ENCODE data around the gene CYLD. TPM values are rescaled to one million over a fixed set of nuclear protein-coding genes. Genes with fewer than 3 reads are reported as not detected.

The CYLD gene
- total RNA-seq, 1 donor from 2014 or later: 122 TPM

DNA sequence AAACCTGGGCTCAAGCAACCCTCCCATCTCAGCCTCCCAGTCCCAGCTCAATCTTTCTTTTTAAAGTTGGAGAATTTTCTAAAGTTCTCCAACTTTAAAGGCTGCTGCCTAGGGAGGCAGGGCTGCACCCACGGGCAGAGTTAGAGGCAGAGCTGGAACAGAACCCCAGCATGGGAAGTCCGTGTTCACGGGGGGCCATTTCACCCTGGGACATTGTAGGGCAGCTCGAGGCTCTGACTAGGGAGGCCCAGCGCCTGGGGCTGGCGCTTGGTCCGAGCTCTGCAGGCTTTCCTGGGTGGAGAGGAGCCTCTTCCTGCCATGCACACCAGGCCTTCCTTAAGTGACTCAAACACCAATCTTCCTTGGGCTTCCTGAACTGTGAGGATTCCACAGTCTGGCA lies 70.2 kb downstream of the CYLD start:
- ATAC-seq (ENCODE audit: low read depth) (no peak), DNase-seq (no peak)
- no peaks in the 10 kb centered on the region for H3K9me3 Mint-ChIP-seq
- CTCF ChIA-PET: no interaction called here
- peaks cover 7% of the 10 kb centered on the region for H3K4me1 Mint-ChIP-seq
- intact Hi-C loops (cut with micrococcal nuclease): no loop called here
- no peak overlapping the region for H3K27ac Mint-ChIP-seq
- no peak overlapping the region for H3K4me3 Mint-ChIP-seq
- POLR2A ChIA-PET: no interaction called here
- H3K27me3 Mint-ChIP-seq: peaks cover 20% of the 10 kb centered on the region
- TF ChIP-seq, protein P1, sequence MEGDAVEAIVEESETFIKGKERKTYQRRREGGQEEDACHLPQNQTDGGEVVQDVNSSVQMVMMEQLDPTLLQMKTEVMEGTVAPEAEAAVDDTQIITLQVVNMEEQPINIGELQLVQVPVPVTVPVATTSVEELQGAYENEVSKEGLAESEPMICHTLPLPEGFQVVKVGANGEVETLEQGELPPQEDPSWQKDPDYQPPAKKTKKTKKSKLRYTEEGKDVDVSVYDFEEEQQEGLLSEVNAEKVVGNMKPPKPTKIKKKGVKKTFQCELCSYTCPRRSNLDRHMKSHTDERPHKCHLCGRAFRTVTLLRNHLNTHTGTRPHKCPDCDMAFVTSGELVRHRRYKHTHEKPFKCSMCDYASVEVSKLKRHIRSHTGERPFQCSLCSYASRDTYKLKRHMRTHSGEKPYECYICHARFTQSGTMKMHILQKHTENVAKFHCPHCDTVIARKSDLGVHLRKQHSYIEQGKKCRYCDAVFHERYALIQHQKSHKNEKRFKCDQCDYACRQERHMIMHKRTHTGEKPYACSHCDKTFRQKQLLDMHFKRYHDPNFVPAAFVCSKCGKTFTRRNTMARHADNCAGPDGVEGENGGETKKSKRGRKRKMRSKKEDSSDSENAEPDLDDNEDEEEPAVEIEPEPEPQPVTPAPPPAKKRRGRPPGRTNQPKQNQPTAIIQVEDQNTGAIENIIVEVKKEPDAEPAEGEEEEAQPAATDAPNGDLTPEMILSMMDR (IDR thresholded peaks at IDR 0.05): no peak
- H3K36me3 Mint-ChIP-seq (ENCODE audit: low read depth): no peaks in the 10 kb centered on the region

DNA sequence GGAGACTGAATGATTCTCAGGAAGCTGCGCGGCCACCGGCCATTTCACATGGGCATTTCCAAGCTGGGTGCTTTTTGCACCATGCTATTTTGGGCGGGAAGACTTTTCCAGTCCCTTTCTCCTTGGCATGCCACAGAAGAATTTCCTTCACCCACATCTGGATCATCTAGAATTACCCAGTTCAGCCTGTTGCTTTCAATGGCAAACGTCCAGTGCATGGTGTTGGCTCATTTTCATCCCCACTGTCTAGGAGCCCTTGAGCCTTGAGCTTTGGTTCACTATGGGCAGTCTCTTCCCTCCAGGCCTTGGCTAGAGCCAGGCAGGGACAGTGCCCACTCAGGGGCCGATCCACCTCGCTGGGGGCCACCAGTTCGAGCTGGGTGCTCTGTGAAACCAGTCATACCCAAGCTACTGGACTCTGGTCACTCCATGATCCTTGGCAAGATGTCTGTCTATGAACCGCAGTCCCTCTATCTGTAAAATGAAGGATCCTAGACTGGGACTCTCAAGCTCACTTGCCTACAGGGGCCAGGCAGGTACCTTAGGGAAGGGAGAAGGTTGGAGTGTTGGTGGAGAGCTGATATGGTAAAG lies 71.1 kb downstream of the CYLD start:
- Mint-ChIP-seq H3K27me3 (peaks cover 20% of the 10 kb centered on the region), H3K36me3 (ENCODE audit: low read depth) (no peaks in the 10 kb centered on the region), H3K9me3 (no peaks in the 10 kb centered on the region), H3K4me3 (no peak overlapping the region), H3K27ac (no peak overlapping the region), H3K4me1 (peaks cover 7% of the 10 kb centered on the region)
- ATAC-seq (ENCODE audit: low read depth) (no peak), DNase-seq (no peak)
- CTCF ChIA-PET: interaction anchor here (2.3 kb wide), 1 partner anchor 8 kb away, joined by 7 read pairs; no protein-coding TSS in a partner anchor
- TF ChIP-seq, protein P1 (IDR thresholded peaks at IDR 0.05): no peak
- POLR2A ChIA-PET: interaction anchor here (0.7 kb wide), 1 partner anchor 145 kb away, joined by 4 read pairs; no protein-coding TSS in a partner anchor
- intact Hi-C loops (cut with micrococcal nuclease): no loop called here

DNA sequence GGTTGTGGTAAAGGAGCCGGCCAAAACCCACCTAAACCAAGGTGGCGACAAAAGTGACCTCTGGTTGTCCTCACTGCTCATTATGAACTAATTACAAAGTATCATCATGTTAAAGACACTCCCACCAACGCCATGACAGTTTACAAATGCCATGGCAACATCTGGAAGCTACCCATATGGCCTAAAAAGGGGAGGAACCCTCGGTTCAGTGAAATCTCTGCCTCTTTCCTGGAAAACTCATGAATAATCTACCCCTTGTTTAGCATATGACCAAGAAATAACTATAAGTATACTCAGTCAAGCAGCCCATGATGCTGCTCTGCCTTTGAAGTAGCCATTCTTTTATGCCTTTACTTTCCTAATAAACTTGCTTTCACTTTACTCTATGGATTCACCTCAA lies 72.2 kb downstream of the CYLD start:
- POLR2A ChIA-PET: no interaction called here
- no peak for ATAC-seq (ENCODE audit: low read depth)
- TF ChIP-seq, protein P1 (IDR thresholded peaks at IDR 0.05): no peak
- Mint-ChIP-seq H3K27me3 (peaks cover 20% of the 10 kb centered on the region), H3K27ac (no peak overlapping the region), H3K36me3 (ENCODE audit: low read depth) (no peaks in the 10 kb centered on the region), H3K9me3 (no peaks in the 10 kb centered on the region), H3K4me3 (no peak overlapping the region), H3K4me1 (peaks cover 7% of the 10 kb centered on the region)
- intact Hi-C loops (cut with micrococcal nuclease): no loop called here
- CTCF ChIA-PET: interaction anchor here (2.3 kb wide), 1 partner anchor 9 kb away, joined by 7 read pairs; no protein-coding TSS in a partner anchor
- DNase-seq: no peak

DNA sequence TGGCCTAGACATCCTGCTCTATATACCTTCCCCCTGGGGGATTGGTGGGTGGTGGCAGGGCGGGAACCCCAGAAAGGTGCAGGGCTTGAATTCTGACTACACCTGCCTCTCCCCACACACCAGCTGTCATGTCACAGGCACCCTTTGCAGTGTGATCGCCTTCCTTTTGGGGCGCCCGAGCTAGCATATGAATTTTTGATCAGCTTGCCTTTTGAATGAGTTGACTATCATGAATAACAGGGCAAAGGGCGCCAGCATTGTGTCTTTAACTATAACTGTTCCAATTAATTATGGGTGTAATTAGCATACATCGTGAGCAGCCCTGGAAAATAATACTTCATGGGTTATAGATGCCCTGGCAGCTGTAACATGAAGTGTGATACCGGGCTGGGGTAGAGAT lies 72.7 kb downstream of the CYLD start:
- no peak overlapping the region for H3K27ac Mint-ChIP-seq
- peaks cover 15% of the 10 kb centered on the region for H3K27me3 Mint-ChIP-seq
- H3K9me3 Mint-ChIP-seq: no peaks in the 10 kb centered on the region
- intact Hi-C loops (cut with micrococcal nuclease): no loop called here
- H3K4me3 Mint-ChIP-seq: no peak overlapping the region
- H3K36me3 Mint-ChIP-seq (ENCODE audit: low read depth): no peaks in the 10 kb centered on the region
- DNase-seq (no peak), ATAC-seq (ENCODE audit: low read depth) (no peak)
- H3K4me1 Mint-ChIP-seq: peaks cover 2% of the 10 kb centered on the region
- POLR2A ChIA-PET: no interaction called here
- TF ChIP-seq, protein P1 (IDR thresholded peaks at IDR 0.05): no peak
- CTCF ChIA-PET: interaction anchor here (2.3 kb wide), 1 partner anchor 10 kb away, joined by 7 read pairs; no protein-coding TSS in a partner anchor

DNA sequence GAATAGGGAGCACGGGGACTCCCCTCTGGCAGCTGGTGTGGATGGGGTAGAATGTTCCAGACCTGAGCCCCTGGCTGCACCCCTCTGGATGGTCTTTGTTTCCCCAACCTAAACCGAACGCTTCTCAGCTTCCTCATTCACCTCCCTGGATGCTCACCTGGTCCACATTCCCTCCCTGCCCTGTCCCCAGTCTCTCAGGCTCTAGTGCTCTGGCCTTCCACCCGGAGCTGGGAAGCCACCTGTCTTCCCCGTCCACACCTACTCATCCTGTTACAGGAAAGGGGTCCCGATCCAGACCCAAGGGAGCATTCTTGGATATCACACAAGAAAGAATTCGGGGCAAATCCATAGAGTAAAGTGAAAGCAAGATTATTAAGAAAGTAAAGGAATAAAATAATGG lies 73.5 kb downstream of the CYLD start:
- ATAC-seq (ENCODE audit: low read depth) (no peak), DNase-seq (no peak)
- Mint-ChIP-seq H3K36me3 (ENCODE audit: low read depth) (no peaks in the 10 kb centered on the region), H3K4me3 (no peak overlapping the region), H3K27me3 (peaks cover 15% of the 10 kb centered on the region), H3K9me3 (no peaks in the 10 kb centered on the region), H3K27ac (no peak overlapping the region), H3K4me1 (no peaks in the 10 kb centered on the region)
- intact Hi-C loops (cut with micrococcal nuclease): no loop called here
- ChIA-PET CTCF (no interaction called here), POLR2A (no interaction called here)
- TF ChIP-seq, protein P1 (IDR thresholded peaks at IDR 0.05): no peak
